GM18907 (cell line): ENCODE data around the gene CENPF.
"Not testable (repeated sequence)": the region's sequence is repeated elsewhere in the genome, so short reads cannot be mapped to it uniquely, and the experiment has no call there.

Experiments used
- ATAC-seq: cut with Tn5 transposase; IDR thresholded peaks from one replicate; pipeline ENCODE4 v1.9.1; 2021; ENCODE audit warnings: mild to moderate bottlenecking, moderate library complexity; ENCODE audit not compliant: unreplicated experiment

Gene CENPF

DNA sequence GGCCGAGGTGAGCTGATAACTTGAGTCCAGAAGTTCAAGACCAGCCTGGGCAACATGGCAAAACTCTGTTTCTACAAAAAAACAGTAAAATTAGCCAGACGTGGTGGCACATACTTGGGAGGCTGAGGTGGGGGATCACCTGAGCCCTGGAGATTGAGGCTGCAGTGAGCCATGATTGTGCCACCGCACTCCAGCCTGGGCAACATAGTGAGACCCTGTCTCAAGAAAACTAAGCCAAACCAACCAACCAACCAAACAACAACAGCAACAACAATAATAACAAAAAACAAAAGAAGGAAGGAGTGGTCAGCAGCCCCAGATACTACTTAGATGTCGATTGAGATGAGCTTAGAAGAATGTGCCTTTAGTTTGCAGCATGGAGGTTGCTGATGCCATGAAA is 47.7 kb downstream of the CENPF start:
- ATAC-seq: no peak

GRCh38 chr1:214657299-214657698 is 54.3 kb downstream of the CENPF start:
- no peak for ATAC-seq

- no peak for ATAC-seq
Observed at GRCh38 chr1:214658175-214658574, 55.2 kb downstream of the CENPF start.

DNA sequence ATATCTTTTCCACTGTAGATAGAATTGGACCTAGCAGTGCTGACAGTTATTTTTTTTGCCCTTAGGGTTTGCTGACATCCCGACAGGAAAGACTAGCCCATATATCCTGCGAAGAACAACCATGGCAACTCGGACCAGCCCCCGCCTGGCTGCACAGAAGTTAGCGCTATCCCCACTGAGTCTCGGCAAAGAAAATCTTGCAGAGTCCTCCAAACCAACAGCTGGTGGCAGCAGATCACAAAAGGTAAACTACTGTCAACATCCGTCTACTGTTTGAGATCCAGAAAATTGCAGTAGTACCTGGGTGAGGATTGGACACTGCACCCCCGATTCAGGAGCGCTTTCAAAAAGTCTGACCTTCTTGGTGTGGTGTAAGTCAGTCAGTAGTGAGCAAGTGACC is 55.8 kb downstream of the CENPF start:
- ATAC-seq: no peak

- ATAC-seq: no peak
Observed at GRCh38 chr1:214660190-214660589, 57.2 kb downstream of the CENPF start.

DNA sequence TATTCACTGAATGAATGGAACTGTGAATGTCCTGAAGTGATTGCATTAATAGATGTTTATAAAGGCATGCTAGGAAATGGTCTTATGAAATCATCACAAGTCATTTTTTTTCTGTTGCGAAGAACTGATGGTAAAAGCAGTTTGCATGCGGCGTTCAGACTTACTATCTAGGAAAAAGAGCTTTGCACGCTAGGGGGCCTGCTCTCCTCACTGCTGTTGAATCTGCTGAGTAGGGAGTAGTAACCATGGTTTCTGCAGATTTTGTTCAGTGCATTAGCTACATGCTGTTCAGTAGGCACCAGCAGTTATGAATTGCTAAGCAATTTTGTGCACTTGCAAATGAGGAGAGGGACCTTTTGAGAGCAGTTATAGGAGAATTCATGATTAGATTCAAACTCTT is 57.9 kb downstream of the CENPF start:
- no peak for ATAC-seq

GRCh38 chr1:214662223-214662785 is 59.3 kb downstream of the CENPF start:
- ATAC-seq: no peak

GRCh38 chr1:214664651-214665433 is 61.8 kb downstream of the CENPF start:
- no peak for ATAC-seq

DNA sequence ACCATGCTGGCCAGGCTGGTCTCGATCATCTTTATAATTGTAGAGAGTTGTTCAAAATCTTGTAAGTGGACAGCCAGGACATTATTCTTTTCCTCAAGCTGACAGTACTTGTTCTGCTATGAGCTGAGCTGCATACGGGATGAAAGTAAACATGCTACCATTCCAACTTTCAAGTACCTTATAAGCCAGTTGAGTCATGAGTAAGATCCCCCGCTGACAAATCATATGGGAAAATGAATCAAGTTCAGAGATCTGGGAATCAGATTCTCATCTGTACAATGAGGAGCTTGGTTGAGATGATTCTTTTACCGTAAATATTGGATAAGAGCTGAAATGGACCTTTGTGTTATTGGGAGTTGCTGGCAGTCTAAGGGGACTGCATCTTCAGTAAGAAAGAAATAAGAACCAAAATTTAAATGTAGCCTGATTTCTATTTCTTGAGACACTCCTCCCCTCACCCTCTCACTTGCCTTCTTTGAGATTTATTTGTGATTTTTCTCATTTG is 62.7 kb downstream of the CENPF start:
- no peak for ATAC-seq

- ATAC-seq: no peak
Observed at GRCh38 chr1:214666674-214667073, 63.7 kb downstream of the CENPF start.

- no peak for ATAC-seq
Observed at GRCh38 chr1:214670098-214670497, 67.1 kb downstream of the CENPF start.

DNA sequence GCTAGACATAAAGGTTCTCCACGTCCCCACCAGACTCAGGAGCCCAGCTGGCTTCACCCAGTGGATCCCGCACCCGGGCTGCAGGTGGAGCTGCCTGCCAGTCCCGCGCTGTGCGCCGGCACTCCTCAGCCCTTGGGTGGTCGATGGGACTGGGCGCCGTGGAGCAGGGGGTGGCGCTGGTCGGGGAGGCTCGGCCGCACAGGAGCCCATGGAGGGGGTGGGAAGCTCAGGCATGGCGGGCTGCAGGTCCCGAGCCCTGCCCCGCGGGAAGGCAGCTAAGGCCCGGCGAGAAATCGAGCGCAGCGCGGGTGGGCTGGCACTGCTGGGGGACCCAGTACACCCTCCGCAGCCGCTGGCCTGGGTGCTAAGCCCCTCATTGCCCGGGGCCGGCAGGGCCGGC is 70.0 kb downstream of the CENPF start:
- ATAC-seq: not testable (repeated sequence)

GRCh38 chr1:214673576-214673975 is 70.6 kb downstream of the CENPF start:
- ATAC-seq: no peak

- not testable (repeated sequence) for ATAC-seq
Observed at GRCh38 chr1:214675524-214675923, 72.5 kb downstream of the CENPF start.

GRCh38 chr1:214676747-214677146 is 73.8 kb downstream of the CENPF start:
- no peak for ATAC-seq

- no peak for ATAC-seq
Observed at GRCh38 chr1:214677945-214678344, 75.0 kb downstream of the CENPF start.

GRCh38 chr1:214678386-214678785 is 75.4 kb downstream of the CENPF start:
- no peak for ATAC-seq

DNA sequence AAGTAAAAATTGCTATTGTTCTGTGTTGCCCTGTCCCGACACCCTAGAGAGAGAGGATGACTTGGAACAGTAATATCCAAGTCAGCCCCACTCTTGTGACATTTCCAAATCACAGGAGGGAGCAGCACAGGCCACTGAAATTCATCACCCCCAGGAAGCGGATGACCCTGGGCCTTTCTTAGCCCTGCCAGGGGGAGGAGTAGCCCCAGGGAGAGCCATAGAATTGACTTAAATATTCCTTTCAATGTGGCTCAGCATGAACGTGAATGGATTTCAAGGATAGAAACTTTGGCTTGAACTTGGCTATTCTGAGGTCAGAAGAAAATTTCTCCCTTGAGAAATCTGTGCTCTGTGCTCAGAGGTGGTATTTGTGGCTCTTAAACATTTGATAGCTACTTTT is 80.6 kb downstream of the CENPF start:
- ATAC-seq: no peak

DNA sequence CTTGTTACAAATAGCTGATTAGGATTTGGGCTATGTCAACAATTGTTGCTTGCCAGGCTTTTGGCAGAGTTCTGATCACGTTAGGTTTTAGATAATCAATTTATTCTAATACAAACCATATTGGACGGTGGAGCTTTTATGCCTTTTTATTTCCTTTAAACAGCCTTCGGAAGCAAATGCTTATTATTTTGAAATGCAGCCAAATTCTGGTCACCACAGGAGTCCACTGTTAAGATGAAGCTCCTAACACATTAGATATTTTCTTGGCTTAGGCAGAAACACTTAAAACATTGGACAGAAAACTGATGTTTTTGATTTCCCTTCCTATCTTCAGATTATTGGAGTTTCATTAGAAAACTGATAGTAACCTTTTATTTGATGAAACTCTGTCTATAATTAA is 82.9 kb downstream of the CENPF start:
- no peak for ATAC-seq

GRCh38 chr1:214686497-214686896 is 83.5 kb downstream of the CENPF start:
- ATAC-seq: no peak

GRCh38 chr1:214688891-214689290 is 85.9 kb downstream of the CENPF start:
- ATAC-seq: no peak

DNA sequence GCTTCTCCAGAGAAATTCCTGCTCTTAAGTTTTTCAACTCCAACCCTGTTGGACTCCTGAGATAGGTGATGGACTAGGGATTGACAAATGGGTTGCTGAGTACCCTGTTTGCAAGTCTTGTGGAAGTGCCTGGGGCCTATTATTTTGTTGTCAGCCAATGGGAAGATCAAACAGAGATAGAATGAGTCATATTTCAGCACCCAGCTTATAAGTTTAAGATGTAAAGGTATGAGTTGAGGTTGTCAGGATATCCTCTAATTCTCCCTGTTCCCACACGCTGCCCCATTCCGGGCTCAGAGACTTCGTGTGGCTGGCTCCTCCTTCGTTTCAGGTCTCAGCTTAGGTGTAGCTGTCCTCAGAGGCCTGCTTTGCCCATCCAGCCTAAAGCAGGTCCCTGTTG is 91.8 kb downstream of the CENPF start:
- ATAC-seq: no peak

- ATAC-seq: no peak
Observed at GRCh38 chr1:214698559-214698958, 95.6 kb downstream of the CENPF start.
